HepG2 (cell line): ENCODE data around the gene UNC5A. TPM values are rescaled to one million over a fixed set of nuclear protein-coding genes. Genes with fewer than 3 reads are reported as not detected.

ENCODE experiments used
- ATAC-seq: fragments of 200-7000 bp; cut with Tn5 transposase; 3 replicates; pipeline ENCODE4 v1.9.1; 2020; ENCODE audit warnings: mild to moderate bottlenecking, moderate library complexity
- BruUV-seq: library from RNA; stranded (reverse); fragments of 400-500 nt; replicated peaks from 2 replicates; lab custom pipeline; 2021; lab: Mats Ljungman, UMichigan
- CTCF ChIA-PET: fragments of 300-600 bp; formaldehyde crosslinking; extraction: SDS; loops from one replicate; lab custom pipeline; 2021; ENCODE audit warnings: low total read pairs, inconsistent platforms, low intra/inter-chr PET ratio; lab: Yijun Ruan, JAX
- POLR2A ChIA-PET: fragments of 350-600 bp; sonication (Branson Sonifier 250); formaldehyde crosslinking; loops from one replicate; lab custom pipeline; 2020; ENCODE audit warnings: antibody characterized with exemption, inconsistent platforms; lab: Yijun Ruan, JAX
- DNase-seq: peaks from one replicate; pipeline ENCODE4 v3.0.0-alpha.2; 2015; ENCODE audit warnings: low spot score
- FAIRE-seq: peaks from 3 replicates; lab custom pipeline; 2011; peaks lifted over from hg19 to GRCh38; lab: Jason Lieb, UNC
- H2AFZ ChIP-seq: one replicate; pipeline ENCODE4 v1.6.1; 2011; ENCODE audit warnings: low read length, inconsistent platforms
- H3K27ac ChIP-seq: fragments of 300-600 bp; 3 replicates; pipeline ENCODE4 v1.8.0; 2011; ENCODE audit warnings: mixed run types, mild to moderate bottlenecking, mixed read lengths, low read length, inconsistent platforms; ENCODE audit not compliant: insufficient read depth; ENCODE audit errors: extremely low read length
- H3K27me3 ChIP-seq, 2 experiments: fragments of 200-600 bp in 1 of 2; 2 replicates in 1 of 2; 3 replicates in 1 of 2; pipeline versions ENCODE4 v1.6.0 to v1.8.0; 2011; ENCODE audit warnings: low read length in 2 of 2, mild to moderate bottlenecking in 2 of 2, moderate library complexity in 2 of 2, inconsistent platforms in 1 of 2; ENCODE audit not compliant: insufficient read depth in 2 of 2, control insufficient read depth in 1 of 2
- H3K36me3 ChIP-seq, 2 experiments: fragments of 200-600 bp in 1 of 2; replicated peaks in 1 of 2; 2 replicates in 1 of 2; 3 replicates in 1 of 2; pipeline versions ENCODE4 v1.5.1 to v1.8.0; 2011; ENCODE audit warnings: low read length in 2 of 2, inconsistent platforms in 1 of 2; ENCODE audit not compliant: insufficient read depth in 2 of 2, control insufficient read depth in 1 of 2
- H3K4me1 ChIP-seq: 2 replicates; pipeline ENCODE4 v1.5.1; 2012; ENCODE audit warnings: low read length, inconsistent platforms; ENCODE audit not compliant: insufficient read depth
- H3K4me2 ChIP-seq: 2 replicates; pipeline ENCODE4 v1.6.0; 2011; ENCODE audit warnings: low read depth, low read length, inconsistent platforms
- H3K4me3 ChIP-seq, 3 experiments: fragments of 200-600 bp in 1 of 3; sonication (generic), shearing (Covaris generic) in 1 of 3; replicated peaks in 1 of 3; 2 replicates each; pipeline ENCODE4 v1.5.1; 2011 to 2016; ENCODE audit warnings: low read length in 3 of 3, inconsistent platforms in 2 of 3, low read depth in 2 of 3, mild to moderate bottlenecking in 2 of 3, control low read depth in 1 of 3, mixed read lengths in 1 of 3; ENCODE audit not compliant: insufficient read depth in 1 of 3
- H3K79me2 ChIP-seq: one replicate; pipeline ENCODE4 v1.6.1; 2011; ENCODE audit warnings: low read length, inconsistent platforms; ENCODE audit not compliant: insufficient read depth
- H3K9ac ChIP-seq: 2 replicates; pipeline ENCODE4 v1.6.0; 2011; ENCODE audit warnings: mild to moderate bottlenecking, low read depth, low read length, inconsistent platforms; ENCODE audit not compliant: insufficient read depth
- H3K9me3 ChIP-seq: 2 replicates; pipeline ENCODE4 v1.5.1; 2012; ENCODE audit warnings: mild to moderate bottlenecking, low read length
- H4K20me1 ChIP-seq: 2 replicates; pipeline ENCODE4 v1.6.0; 2011; ENCODE audit warnings: inconsistent platforms, mild to moderate bottlenecking, low read length, moderate library complexity; ENCODE audit not compliant: insufficient read depth
- ATM ChIP-seq: fragments of 450-650 bp; IDR thresholded peaks from 2 replicates; pipeline ENCODE4 v1.7.1; 2017; ENCODE audit warnings: mild to moderate bottlenecking, borderline replicate concordance
- HDAC2 ChIP-seq: sonication (generic); formaldehyde crosslinking; IDR thresholded peaks from 2 replicates; pipeline ENCODE4 v1.4.0; 2020; ENCODE audit warnings: missing genetic modification reagents
- KDM6A ChIP-seq: IDR thresholded peaks from 2 replicates; pipeline ENCODE4 v1.6.1; 2016; ENCODE audit warnings: low read depth
- MZF1 ChIP-seq: sonication (generic); formaldehyde crosslinking; IDR thresholded peaks from 2 replicates; pipeline ENCODE4 v1.8.1; 2023; ENCODE audit warnings: mild to moderate bottlenecking, missing genetic modification reagents, borderline replicate concordance
- NFKBIZ ChIP-seq: IDR thresholded peaks from 2 replicates; pipeline ENCODE4 v1.6.1; 2018; ENCODE audit warnings: missing genetic modification reagents, missing compliant biosample characterization
- ZBTB1 ChIP-seq: sonication (generic); formaldehyde crosslinking; IDR thresholded peaks from 2 replicates; pipeline ENCODE4 v1.4.0; 2020; ENCODE audit warnings: missing genetic modification reagents, borderline replicate concordance
- ZNF224 ChIP-seq: sonication (generic); formaldehyde crosslinking; IDR thresholded peaks from 2 replicates; pipeline ENCODE4 v1.5.0; 2020; ENCODE audit warnings: mild to moderate bottlenecking, missing genetic modification reagents
- ZNF614 ChIP-seq: IDR thresholded peaks from 2 replicates; pipeline ENCODE4 v1.6.1; 2018; ENCODE audit warnings: missing biosample characterization, missing genetic modification reagents, inconsistent platforms, borderline replicate concordance
- ZNF672 ChIP-seq: sonication (generic); formaldehyde crosslinking; IDR thresholded peaks from 2 replicates; pipeline ENCODE4 v1.8.1; 2022; ENCODE audit warnings: missing genetic modification reagents
- ZNF772 ChIP-seq: sonication (generic); formaldehyde crosslinking; IDR thresholded peaks from 2 replicates; pipeline ENCODE4 v1.5.0; 2020; ENCODE audit warnings: mild to moderate bottlenecking, missing genetic modification reagents
- WGBS: methylation state at CpG from one replicate; pipeline ENCODE4 v1.1.6; 2017; ENCODE audit warnings: low lambda C conversion rate; 5-methylcytosine and 5-hydroxymethylcytosine counted together
- in situ Hi-C: cut with HindIII; loops from 2 replicates; pipeline ENCODE4 v1.10.0; 2017; ENCODE audit warnings: low pct_unique_long_range_greater_than_20kb; ENCODE audit not compliant: extremely low pct_ligation_motif_present
- intact Hi-C: fragments of 100-400 bp; cut with micrococcal nuclease; formaldehyde crosslinking; loops from one replicate; pipeline ENCODE4 v1.10.0; 2022; ENCODE audit not compliant: unreplicated experiment
- polyA plus RNA-seq, 8 experiments: library from polyadenylated mRNA; depleted of rRNA in 3 of 8; stranded (reverse) in 7 of 8; unstranded in 1 of 8; fragments of >200 nt; fragmentation: Illumina TruSeq in 4 of 8; extraction: Trizol in 4 of 8; gene quantifications; 2 replicates each; pipeline versions ENCODE4 v1.2.1 to v1.2.3, GENCODE V29; 2011 to 2016; ENCODE audit warnings: low read depth in 4 of 8, missing spikeins in 1 of 8, mixed read lengths in 1 of 8; ENCODE audit not compliant: insufficient read depth in 1 of 8
- total RNA-seq, 5 experiments: library from RNA; depleted of rRNA; stranded (reverse); fragments of >200 nt; fragmentation: Illumina TruSeq; extraction: Trizol; gene quantifications; 2 replicates each; pipeline ENCODE4 v1.2.3, GENCODE V29; 2016; ENCODE audit warnings: low read depth in 1 of 5
- TF ChIP-seq, protein P1 (sequence below): sonication (generic); formaldehyde crosslinking; IDR thresholded peaks from 2 replicates; pipeline ENCODE4 v1.4.0; 2020; ENCODE audit warnings: missing genetic modification reagents
- TF ChIP-seq, protein P2 (sequence below), 2 experiments: sonication (generic) in 1 of 2; formaldehyde crosslinking in 1 of 2; IDR thresholded peaks; 2 replicates each; pipeline versions ENCODE4 v1.5.1 to v1.6.1; 2011 to 2020; ENCODE audit warnings: borderline replicate concordance in 1 of 2, low read depth in 1 of 2, low read length in 1 of 2, mild to moderate bottlenecking in 1 of 2, missing genetic modification reagents in 1 of 2, moderate library complexity in 1 of 2
- TF ChIP-seq, protein P3 (sequence below): IDR thresholded peaks from 2 replicates; pipeline ENCODE4 v1.6.1; 2016; ENCODE audit warnings: control low read depth

Gene UNC5A
- total and polyA plus RNA-seq, 2 of the 13 experiments (the other 11 are each of a cell fraction or from before 2014, with no cell fraction given) = not detected

DNA sequence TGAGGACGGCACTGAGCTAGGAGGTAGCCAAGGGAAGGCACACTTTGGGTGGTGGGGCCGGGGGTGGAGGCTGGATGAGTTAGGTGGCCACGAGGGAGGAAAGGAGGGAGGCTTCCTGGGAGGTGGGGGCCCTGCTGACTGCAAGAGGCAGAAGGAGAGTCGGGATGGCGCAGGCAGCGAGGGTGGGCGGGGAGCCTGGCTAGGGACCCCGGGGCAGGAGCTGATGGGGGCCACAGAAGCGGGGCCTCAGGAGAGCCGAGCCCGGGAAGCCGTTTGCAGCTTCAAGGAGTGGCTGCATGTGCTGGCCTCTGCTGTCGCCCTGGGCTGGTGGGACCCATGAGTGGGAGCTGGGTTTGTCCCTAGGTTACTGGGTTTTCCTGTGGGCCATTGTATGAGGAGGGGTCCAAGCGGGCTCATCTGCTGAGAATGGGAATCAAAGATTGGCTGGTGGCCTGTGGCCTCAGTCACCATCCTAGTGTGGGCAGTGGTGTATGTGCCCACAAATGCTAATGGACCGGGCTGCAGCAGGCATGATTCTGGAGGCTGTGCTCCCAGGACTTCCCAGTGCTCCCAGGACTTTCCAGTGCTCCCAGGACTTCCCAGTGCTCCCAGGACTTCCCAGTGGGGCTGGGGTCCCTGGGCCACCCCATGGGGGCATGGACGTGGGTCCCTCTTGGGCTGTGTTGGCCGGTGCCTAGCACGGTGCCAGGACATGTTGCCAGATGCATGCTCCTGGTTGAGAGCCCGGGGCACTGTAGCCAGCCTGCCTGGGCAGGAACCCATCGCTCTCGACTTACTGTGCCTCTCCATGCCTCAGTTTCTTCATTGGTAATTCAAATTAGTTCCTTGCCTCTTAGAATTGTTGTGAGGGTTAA, 40.2 kb downstream of the UNC5A start:
- intact Hi-C loops = no loop called here
- TF ChIP-seq ZBTB1 (CRISPR knock-in tag) (no peak), NFKBIZ (CRISPR knock-in tag) (no peak), HDAC2 (no peak), MZF1 (CRISPR knock-in tag) (no peak), ZNF772 (CRISPR knock-in tag) (no peak), ZNF614 (no peak), ZNF224 (CRISPR knock-in tag) (no peak), KDM6A (CRISPR knock-in tag) (no peak), ATM (no peak), ZNF672 (CRISPR knock-in tag) (no peak)
- TF ChIP-seq, protein P1, sequence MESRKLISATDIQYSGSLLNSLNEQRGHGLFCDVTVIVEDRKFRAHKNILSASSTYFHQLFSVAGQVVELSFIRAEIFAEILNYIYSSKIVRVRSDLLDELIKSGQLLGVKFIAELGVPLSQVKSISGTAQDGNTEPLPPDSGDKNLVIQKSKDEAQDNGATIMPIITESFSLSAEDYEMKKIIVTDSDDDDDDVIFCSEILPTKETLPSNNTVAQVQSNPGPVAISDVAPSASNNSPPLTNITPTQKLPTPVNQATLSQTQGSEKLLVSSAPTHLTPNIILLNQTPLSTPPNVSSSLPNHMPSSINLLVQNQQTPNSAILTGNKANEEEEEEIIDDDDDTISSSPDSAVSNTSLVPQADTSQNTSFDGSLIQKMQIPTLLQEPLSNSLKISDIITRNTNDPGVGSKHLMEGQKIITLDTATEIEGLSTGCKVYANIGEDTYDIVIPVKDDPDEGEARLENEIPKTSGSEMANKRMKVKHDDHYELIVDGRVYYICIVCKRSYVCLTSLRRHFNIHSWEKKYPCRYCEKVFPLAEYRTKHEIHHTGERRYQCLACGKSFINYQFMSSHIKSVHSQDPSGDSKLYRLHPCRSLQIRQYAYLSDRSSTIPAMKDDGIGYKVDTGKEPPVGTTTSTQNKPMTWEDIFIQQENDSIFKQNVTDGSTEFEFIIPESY (CRISPR knock-in tag) = no peak
- TF ChIP-seq, protein P2, sequence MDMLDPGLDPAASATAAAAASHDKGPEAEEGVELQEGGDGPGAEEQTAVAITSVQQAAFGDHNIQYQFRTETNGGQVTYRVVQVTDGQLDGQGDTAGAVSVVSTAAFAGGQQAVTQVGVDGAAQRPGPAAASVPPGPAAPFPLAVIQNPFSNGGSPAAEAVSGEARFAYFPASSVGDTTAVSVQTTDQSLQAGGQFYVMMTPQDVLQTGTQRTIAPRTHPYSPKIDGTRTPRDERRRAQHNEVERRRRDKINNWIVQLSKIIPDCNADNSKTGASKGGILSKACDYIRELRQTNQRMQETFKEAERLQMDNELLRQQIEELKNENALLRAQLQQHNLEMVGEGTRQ (IDR thresholded peaks at IDR 0.05; ENCODE audit: low read depth, low read length) = no peak
- TF ChIP-seq, protein P2 (CRISPR knock-in tag; IDR thresholded peaks at IDR 0.05; ENCODE audit: borderline replicate concordance) = no peak
- TF ChIP-seq, protein P3, sequence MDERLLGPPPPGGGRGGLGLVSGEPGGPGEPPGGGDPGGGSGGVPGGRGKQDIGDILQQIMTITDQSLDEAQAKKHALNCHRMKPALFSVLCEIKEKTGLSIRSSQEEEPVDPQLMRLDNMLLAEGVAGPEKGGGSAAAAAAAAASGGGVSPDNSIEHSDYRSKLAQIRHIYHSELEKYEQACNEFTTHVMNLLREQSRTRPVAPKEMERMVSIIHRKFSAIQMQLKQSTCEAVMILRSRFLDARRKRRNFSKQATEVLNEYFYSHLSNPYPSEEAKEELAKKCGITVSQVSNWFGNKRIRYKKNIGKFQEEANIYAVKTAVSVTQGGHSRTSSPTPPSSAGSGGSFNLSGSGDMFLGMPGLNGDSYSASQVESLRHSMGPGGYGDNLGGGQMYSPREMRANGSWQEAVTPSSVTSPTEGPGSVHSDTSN (CRISPR knock-in tag) = no peak
- in situ Hi-C loops = no loop called here
- H3K4me2 ChIP-seq = no peak overlapping the region
- H3K27ac ChIP-seq = no peak overlapping the region
- CTCF ChIA-PET = no interaction called here
- no peaks in the 10 kb centered on the region for H3K36me3 ChIP-seq
- ATAC-seq (no peak), FAIRE-seq (no peak), DNase-seq (no peak)
- no peaks in the 10 kb centered on the region for H3K79me2 ChIP-seq
- 0 out of 2 replicates have a peak, but pooled peaks cover 13% of the 10 kb centered on the region for H3K4me1 ChIP-seq
- WGBS = 18% methylated on average over 15 of the region's 21 CpGs
- no peaks in the 10 kb centered on the region for H4K20me1 ChIP-seq
- BruUV-seq = no TSS peak
- peaks cover 12 to 83% of the 10 kb centered on the region in 2 experiments; a peak in 4 of 5 replicates for H3K27me3 ChIP-seq
- H2AFZ ChIP-seq = no peak overlapping the region
- H3K9me3 ChIP-seq = no peaks in the 10 kb centered on the region
- H3K4me3 ChIP-seq = no peak overlapping the region
- no peak overlapping the region for H3K9ac ChIP-seq
- POLR2A ChIA-PET = no interaction called here
